ENCODE results near the gene SMIM36. TPM values are rescaled to one million over a fixed set of nuclear protein-coding genes. Genes with fewer than 3 reads are reported as not detected.
"Not testable (repeated sequence)": the region's sequence is repeated elsewhere in the genome, so short reads cannot be mapped to it uniquely, and the experiment has no call there.

SMIM36 gene
- polyA plus RNA-seq, 1 donor, result not detected

GRCh38 chr17:55434721-55435120 lies 76.5 kb downstream of the SMIM36 start:
- H3K4me3 ChIP-seq (ENCODE audit: low read length), result no peak overlapping the region

GRCh38 chr17:55433629-55434422 lies 77.4 kb downstream of the SMIM36 start:
- Histone ChIP-seq H3K4me1 (ENCODE audit: control insufficient read depth, insufficient read depth, low read length) (peaks cover 22% of the 10 kb centered on the region), H3K27me3 (ENCODE audit: control insufficient read depth, insufficient read depth, low read length) (no peaks in the 10 kb centered on the region), H3K4me3 (ENCODE audit: low read length) (no peak overlapping the region), H3K9me3 (ENCODE audit: control insufficient read depth, low read depth, low read length) (no peaks in the 10 kb centered on the region), H3K36me3 (ENCODE audit: control insufficient read depth, insufficient read depth, low read length) (no peaks in the 10 kb centered on the region), H3K27ac (ENCODE audit: low read length) (peak overlapping the region; percentile 88)
- WGBS (ENCODE audit: insufficient coverage, low lambda C conversion rate), result no CpG with 5 or more reads among the region's 7 CpGs
- DNase-seq, result peak; percentile 86 to 94

More at GRCh38 chr17:55434721-55435120, 76.5 kb downstream of the SMIM36 start:
- Histone ChIP-seq H3K4me1 (ENCODE audit: control insufficient read depth, insufficient read depth, low read length) (peaks cover 22% of the 10 kb centered on the region), H3K9me3 (ENCODE audit: control insufficient read depth, low read depth, low read length) (no peaks in the 10 kb centered on the region), H3K36me3 (ENCODE audit: control insufficient read depth, insufficient read depth, low read length) (no peaks in the 10 kb centered on the region), H3K27ac (ENCODE audit: low read length) (no peak overlapping the region), H3K27me3 (ENCODE audit: control insufficient read depth, insufficient read depth, low read length) (no peaks in the 10 kb centered on the region)
- no peak for DNase-seq
- no CpG with 5 or more reads among the region's 1 CpG for WGBS (ENCODE audit: insufficient coverage, low lambda C conversion rate)

GRCh38 chr17:55433029-55433628 lies 78.1 kb downstream of the SMIM36 start:
- Histone ChIP-seq H3K36me3 (ENCODE audit: control insufficient read depth, insufficient read depth, low read length) (no peaks in the 10 kb centered on the region), H3K9me3 (ENCODE audit: control insufficient read depth, low read depth, low read length) (no peaks in the 10 kb centered on the region), H3K27ac (ENCODE audit: low read length) (peak overlapping the region; percentile 88), H3K4me3 (ENCODE audit: low read length) (no peak overlapping the region), H3K27me3 (ENCODE audit: control insufficient read depth, insufficient read depth, low read length) (no peaks in the 10 kb centered on the region), H3K4me1 (ENCODE audit: control insufficient read depth, insufficient read depth, low read length) (peaks cover 22% of the 10 kb centered on the region)
- no peak for DNase-seq
- no CpG with 5 or more reads among the region's 7 CpGs for WGBS (ENCODE audit: insufficient coverage, low lambda C conversion rate)

- no peaks in the 10 kb centered on the region for H3K36me3 ChIP-seq (ENCODE audit: control insufficient read depth, insufficient read depth, low read length)
- no peak for DNase-seq
- H3K9me3 ChIP-seq (ENCODE audit: control insufficient read depth, low read depth, low read length), result no peaks in the 10 kb centered on the region
- peaks cover 19% of the 10 kb centered on the region for H3K4me1 ChIP-seq (ENCODE audit: control insufficient read depth, insufficient read depth, low read length)
- no peak overlapping the region for H3K4me3 ChIP-seq (ENCODE audit: low read length)
- H3K27ac ChIP-seq (ENCODE audit: low read length), result peak overlapping the region; percentile 88
- H3K27me3 ChIP-seq (ENCODE audit: control insufficient read depth, insufficient read depth, low read length), result no peaks in the 10 kb centered on the region
- WGBS (ENCODE audit: insufficient coverage, low lambda C conversion rate), result 78% methylated on average over 3 of the region's 4 CpGs
Observed at GRCh38 chr17:55432358-55433028, 78.8 kb downstream of the SMIM36 start.

- H3K27me3 ChIP-seq (ENCODE audit: control insufficient read depth, insufficient read depth, low read length); H3K27ac ChIP-seq (ENCODE audit: low read length); H3K9me3 ChIP-seq (ENCODE audit: control insufficient read depth, low read depth, low read length); H3K36me3 ChIP-seq (ENCODE audit: control insufficient read depth, insufficient read depth, low read length); H3K4me3 ChIP-seq (ENCODE audit: low read length); DNase-seq: not testable (repeated sequence)
- H3K4me1 ChIP-seq (ENCODE audit: control insufficient read depth, insufficient read depth, low read length), result peaks cover 17% of the 10 kb centered on the region
- no CpG with 5 or more reads among the region's 1 CpG for WGBS (ENCODE audit: insufficient coverage, low lambda C conversion rate)
Observed at GRCh38 chr17:55431914-55432313, 79.3 kb downstream of the SMIM36 start.

- WGBS (ENCODE audit: insufficient coverage, low lambda C conversion rate), result no CpG with 5 or more reads among the region's 4 CpGs
- Histone ChIP-seq H3K4me1 (ENCODE audit: control insufficient read depth, insufficient read depth, low read length) (peaks cover 17% of the 10 kb centered on the region), H3K27ac (ENCODE audit: low read length) (no peak overlapping the region)
Observed at GRCh38 chr17:55430541-55431288, 80.5 kb downstream of the SMIM36 start.

GRCh38 chr17:55427587-55427882 lies 83.7 kb downstream of the SMIM36 start:
- H3K27me3 ChIP-seq (ENCODE audit: control insufficient read depth, insufficient read depth, low read length), result peaks cover 2% of the 10 kb centered on the region
- DNase-seq, result no peak
- H3K4me1 ChIP-seq (ENCODE audit: control insufficient read depth, insufficient read depth, low read length), result peaks cover 2% of the 10 kb centered on the region
- 100% methylated on average over 1 of the region's 2 CpGs for WGBS (ENCODE audit: insufficient coverage, low lambda C conversion rate)
- H3K4me3 ChIP-seq (ENCODE audit: low read length), result no peak overlapping the region
- no peaks in the 10 kb centered on the region for H3K36me3 ChIP-seq (ENCODE audit: control insufficient read depth, insufficient read depth, low read length)
- no peak overlapping the region for H3K27ac ChIP-seq (ENCODE audit: low read length)
- H3K9me3 ChIP-seq (ENCODE audit: control insufficient read depth, low read depth, low read length), result no peaks in the 10 kb centered on the region

More at GRCh38 chr17:55430541-55431288, 80.5 kb downstream of the SMIM36 start:
- H3K36me3 ChIP-seq (ENCODE audit: control insufficient read depth, insufficient read depth, low read length), result no peaks in the 10 kb centered on the region
- no peak for DNase-seq
- H3K27me3 ChIP-seq (ENCODE audit: control insufficient read depth, insufficient read depth, low read length), result no peaks in the 10 kb centered on the region
- no peaks in the 10 kb centered on the region for H3K9me3 ChIP-seq (ENCODE audit: control insufficient read depth, low read depth, low read length)
- no peak overlapping the region for H3K4me3 ChIP-seq (ENCODE audit: low read length)

- H3K9me3 ChIP-seq (ENCODE audit: control insufficient read depth, low read depth, low read length), result no peaks in the 10 kb centered on the region
- H3K27me3 ChIP-seq (ENCODE audit: control insufficient read depth, insufficient read depth, low read length), result peaks cover 2% of the 10 kb centered on the region
- no peak overlapping the region for H3K27ac ChIP-seq (ENCODE audit: low read length)
- H3K36me3 ChIP-seq (ENCODE audit: control insufficient read depth, insufficient read depth, low read length), result no peaks in the 10 kb centered on the region
- no CpG with 5 or more reads among the region's 2 CpGs for WGBS (ENCODE audit: insufficient coverage, low lambda C conversion rate)
- DNase-seq, result no peak
- H3K4me1 ChIP-seq (ENCODE audit: control insufficient read depth, insufficient read depth, low read length), result peaks cover 4% of the 10 kb centered on the region
- H3K4me3 ChIP-seq (ENCODE audit: low read length), result no peak overlapping the region
Observed at GRCh38 chr17:55426851-55427586, 84.2 kb downstream of the SMIM36 start.

- no peaks in the 10 kb centered on the region for H3K9me3 ChIP-seq (ENCODE audit: control insufficient read depth, low read depth, low read length)
- DNase-seq, result no peak
- WGBS (ENCODE audit: insufficient coverage, low lambda C conversion rate), result 100% methylated on average over 1 of the region's 4 CpGs
- H3K36me3 ChIP-seq (ENCODE audit: control insufficient read depth, insufficient read depth, low read length), result no peaks in the 10 kb centered on the region
- H3K4me1 ChIP-seq (ENCODE audit: control insufficient read depth, insufficient read depth, low read length), result peaks cover 8% of the 10 kb centered on the region
- H3K27me3 ChIP-seq (ENCODE audit: control insufficient read depth, insufficient read depth, low read length), result peaks cover 2% of the 10 kb centered on the region
- no peak overlapping the region for H3K4me3 ChIP-seq (ENCODE audit: low read length)
- no peak overlapping the region for H3K27ac ChIP-seq (ENCODE audit: low read length)
Observed at GRCh38 chr17:55424893-55425540, 86.2 kb downstream of the SMIM36 start.

All from large intestine (tissue), 3 donors.